Right lobe of liver (tissue), 6 donors: ENCODE results near the gene UBL3. TPM values are rescaled to one million over a fixed set of nuclear protein-coding genes. Genes with fewer than 3 reads are reported as not detected.
A peak's percentile ranks its signal among the peaks of the same experiment; 100 is the strongest.

ENCODE experiments used
- ATAC-seq, 4 donors: fragments of 200-7000 bp; cut with Tn5 transposase; one replicate each; pipeline ENCODE4 v1.9.1; 2020; ENCODE audit warnings: mild to moderate bottlenecking in 4 of 4, moderate library complexity in 4 of 4
- DNase-seq, 3 donors: peaks; one replicate each; pipeline ENCODE4 v3.0.0-alpha.2; 2020
- H3K27ac ChIP-seq, 3 donors: fragments of 200-600 bp; one replicate each; pipeline ENCODE4 v1.8.0; 2022
- H3K27me3 ChIP-seq, 2 donors: fragments of 200-600 bp; one replicate each; pipeline ENCODE4 v1.8.0; 2022
- H3K36me3 ChIP-seq, 4 donors: fragments of 200-600 bp; sonication (generic) in 1 of 4; one replicate each; pipeline versions ENCODE4 v1.5.1 to v1.8.0; 2017 to 2022; ENCODE audit warnings: control low read depth in 1 of 4
- H3K4me1 ChIP-seq, 4 donors: fragments of 200-600 bp; sonication (generic) in 1 of 4; one replicate each; pipeline versions ENCODE4 v1.5.1 to v1.8.0; 2017 to 2022; ENCODE audit warnings: control low read depth in 1 of 4
- H3K4me3 ChIP-seq, 3 donors: fragments of 200-600 bp; one replicate each; pipeline ENCODE4 v1.8.0; 2022
- H3K9me3 ChIP-seq, 4 donors: fragments of 200-600 bp; sonication (generic) in 1 of 4; one replicate each; pipeline versions ENCODE4 v1.5.1 to v1.8.0; 2017 to 2022; ENCODE audit warnings: control low read depth in 1 of 4
- POLR2A ChIP-seq: fragments of 450-650 bp; IDR thresholded peaks from one replicate; pipeline ENCODE4 v1.6.1; 2017; ENCODE audit warnings: antibody characterized with exemption, mild to moderate bottlenecking
- whole genome bisulfite sequencing: methylation state at CpG from one replicate; pipeline ENCODE4 v1.1.6; 2018; ENCODE audit warnings: low coverage, low lambda C conversion rate; ENCODE audit not compliant: insufficient coverage; ENCODE audit errors: missing lambda C conversion rate; 5-methylcytosine and 5-hydroxymethylcytosine counted together
- intact Hi-C, 2 donors: fragments of 100-400 bp; cut with DNase I; formaldehyde crosslinking; loops; one replicate each; pipeline versions ENCODE4 v1.11.2 to v1.14.1; 2022
- total RNA-seq, 6 experiments: library from RNA; depleted of rRNA in 2 of 6; stranded (reverse); fragments of >200 nt in 2 of 6; fragmentation: NEBNext Ultra II Directional in 3 of 6; extraction: Animal tissue kit (Norgen Biotek cat#: 25700) in 3 of 6; gene quantifications; one replicate each; pipeline versions ENCODE4 v1.1.0 to v1.2.4, GENCODE V29; 2016 to 2023
- TF ChIP-seq, protein P1 (sequence below), 4 donors: fragments of 200-600 bp in 3 of 4; fragments of 450-650 bp in 1 of 4; IDR thresholded peaks; one replicate each; pipeline versions ENCODE4 v1.5.1 to v1.8.0; 2016 to 2022; ENCODE audit warnings: antibody characterized with exemption in 4 of 4, mild to moderate bottlenecking in 2 of 4
- donor health status: DM: no; HTN: yes; CAD: no.
- donor health status: DM: no; HTN: no; CAD: no.
- donor health status: DM: no; HTN: no; CAD: no.
- donor health status: DM: no; HTN: yes; CAD: no.
- donor health status: DM: no; HTN: yes; CAD: no.

UBL3 gene
- total RNA-seq, 6 experiments from 2014 or later: 15.7 to 28.6 (median 23.5) TPM

DNA sequence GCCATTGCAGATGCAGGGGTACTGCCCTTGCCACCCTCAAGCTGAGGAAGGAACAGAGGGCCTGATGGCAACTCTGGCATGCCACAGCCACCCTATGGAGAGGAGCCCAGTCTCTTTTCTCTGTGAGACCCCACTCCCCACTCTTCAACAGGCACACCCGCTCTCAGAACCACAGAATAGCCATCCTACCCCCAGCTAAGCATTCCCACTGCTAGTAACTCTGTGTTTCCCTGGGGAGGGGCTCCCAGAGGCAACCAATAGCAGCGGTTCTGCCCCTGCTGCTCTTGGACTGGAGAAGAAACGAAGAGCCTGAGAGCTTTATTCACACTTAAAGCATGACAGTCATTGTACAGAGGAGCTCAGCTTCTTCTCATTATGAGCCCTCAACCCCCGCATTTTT lies 49.3 kb downstream of the UBL3 start:
- ATAC-seq: peak in 1 of 4 donors; percentile 19
- TF ChIP-seq, protein P1, sequence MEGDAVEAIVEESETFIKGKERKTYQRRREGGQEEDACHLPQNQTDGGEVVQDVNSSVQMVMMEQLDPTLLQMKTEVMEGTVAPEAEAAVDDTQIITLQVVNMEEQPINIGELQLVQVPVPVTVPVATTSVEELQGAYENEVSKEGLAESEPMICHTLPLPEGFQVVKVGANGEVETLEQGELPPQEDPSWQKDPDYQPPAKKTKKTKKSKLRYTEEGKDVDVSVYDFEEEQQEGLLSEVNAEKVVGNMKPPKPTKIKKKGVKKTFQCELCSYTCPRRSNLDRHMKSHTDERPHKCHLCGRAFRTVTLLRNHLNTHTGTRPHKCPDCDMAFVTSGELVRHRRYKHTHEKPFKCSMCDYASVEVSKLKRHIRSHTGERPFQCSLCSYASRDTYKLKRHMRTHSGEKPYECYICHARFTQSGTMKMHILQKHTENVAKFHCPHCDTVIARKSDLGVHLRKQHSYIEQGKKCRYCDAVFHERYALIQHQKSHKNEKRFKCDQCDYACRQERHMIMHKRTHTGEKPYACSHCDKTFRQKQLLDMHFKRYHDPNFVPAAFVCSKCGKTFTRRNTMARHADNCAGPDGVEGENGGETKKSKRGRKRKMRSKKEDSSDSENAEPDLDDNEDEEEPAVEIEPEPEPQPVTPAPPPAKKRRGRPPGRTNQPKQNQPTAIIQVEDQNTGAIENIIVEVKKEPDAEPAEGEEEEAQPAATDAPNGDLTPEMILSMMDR (IDR thresholded peaks at IDR 0.05): no peak
- TF ChIP-seq POLR2A: no peak
- WGBS: 85% methylated on average over 3 of the region's 4 CpGs
- Histone ChIP-seq H3K4me1 (peaks cover 0 to 4% (median 0%) of the 10 kb centered on the region in 4 donors), H3K9me3 (no peaks in the 10 kb centered on the region), H3K36me3 (no peaks in the 10 kb centered on the region), H3K27me3 (no peaks in the 10 kb centered on the region), H3K27ac (no peak overlapping the region), H3K4me3 (no peak overlapping the region)
- intact Hi-C loops: no loop called here
- no peak for DNase-seq

DNA sequence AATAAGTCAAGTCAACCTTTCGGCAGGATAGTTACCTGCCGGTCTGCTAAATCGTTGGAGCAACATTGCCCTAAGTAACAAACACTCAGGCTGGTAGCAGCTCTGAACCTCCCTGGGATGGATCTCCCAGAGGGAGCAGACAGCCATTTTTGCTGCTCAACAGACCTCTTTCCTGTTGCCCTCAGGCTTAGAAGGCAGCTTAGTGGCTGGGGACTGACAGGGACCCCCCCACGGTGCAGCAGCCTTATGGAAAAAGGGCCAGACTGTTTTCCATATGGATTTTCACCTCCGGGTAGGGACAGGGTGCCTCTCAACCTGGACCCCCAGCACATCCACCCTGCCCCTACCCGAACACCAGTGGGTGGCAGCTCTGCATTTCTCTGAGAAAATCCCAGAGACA lies 49.7 kb downstream of the UBL3 start:
- H3K4me3 ChIP-seq: no peak overlapping the region
- peaks cover 0 to 4% (median 0%) of the 10 kb centered on the region in 4 donors for H3K4me1 ChIP-seq
- H3K9me3 ChIP-seq: no peaks in the 10 kb centered on the region
- intact Hi-C loops: no loop called here
- WGBS: 100% methylated on average over 3 of the region's 6 CpGs
- TF ChIP-seq, protein P1 (IDR thresholded peaks at IDR 0.05): no peak
- no peak for TF ChIP-seq POLR2A
- no peaks in the 10 kb centered on the region for H3K36me3 ChIP-seq
- H3K27me3 ChIP-seq: no peaks in the 10 kb centered on the region
- DNase-seq (no peak), ATAC-seq (no peak)
- H3K27ac ChIP-seq: no peak overlapping the region

DNA sequence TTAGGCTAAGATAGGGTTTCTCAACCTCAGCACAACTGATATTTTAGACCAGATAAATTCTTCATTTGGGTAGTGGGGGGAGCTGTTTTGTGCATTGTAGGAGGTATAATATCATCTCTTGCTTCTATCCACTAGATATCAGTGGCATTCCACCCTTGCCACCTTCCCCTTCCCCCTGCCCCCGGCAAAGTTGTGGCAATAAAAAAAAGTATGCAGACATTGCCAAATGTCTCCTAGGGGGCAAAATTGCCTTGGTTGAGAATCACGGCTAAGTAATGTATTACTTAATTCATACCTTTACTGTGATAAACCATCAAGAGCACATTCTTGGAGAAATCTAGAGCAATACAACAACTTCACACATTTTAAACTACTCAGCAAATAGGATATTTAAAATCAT lies 51.4 kb downstream of the UBL3 start:
- H3K4me3 ChIP-seq: no peak overlapping the region
- intact Hi-C loops: no loop called here
- no peaks in the 10 kb centered on the region for H3K27me3 ChIP-seq
- 45% methylated on average over 2 of the region's 2 CpGs for WGBS
- no peak for TF ChIP-seq POLR2A
- TF ChIP-seq, protein P1 (IDR thresholded peaks at IDR 0.05): no peak
- H3K27ac ChIP-seq: no peak overlapping the region
- no peak for DNase-seq
- no peaks in the 10 kb centered on the region for H3K9me3 ChIP-seq
- H3K36me3 ChIP-seq: no peaks in the 10 kb centered on the region
- peaks cover 0 to 4% (median 0%) of the 10 kb centered on the region in 4 donors for H3K4me1 ChIP-seq
- no peak for ATAC-seq

DNA sequence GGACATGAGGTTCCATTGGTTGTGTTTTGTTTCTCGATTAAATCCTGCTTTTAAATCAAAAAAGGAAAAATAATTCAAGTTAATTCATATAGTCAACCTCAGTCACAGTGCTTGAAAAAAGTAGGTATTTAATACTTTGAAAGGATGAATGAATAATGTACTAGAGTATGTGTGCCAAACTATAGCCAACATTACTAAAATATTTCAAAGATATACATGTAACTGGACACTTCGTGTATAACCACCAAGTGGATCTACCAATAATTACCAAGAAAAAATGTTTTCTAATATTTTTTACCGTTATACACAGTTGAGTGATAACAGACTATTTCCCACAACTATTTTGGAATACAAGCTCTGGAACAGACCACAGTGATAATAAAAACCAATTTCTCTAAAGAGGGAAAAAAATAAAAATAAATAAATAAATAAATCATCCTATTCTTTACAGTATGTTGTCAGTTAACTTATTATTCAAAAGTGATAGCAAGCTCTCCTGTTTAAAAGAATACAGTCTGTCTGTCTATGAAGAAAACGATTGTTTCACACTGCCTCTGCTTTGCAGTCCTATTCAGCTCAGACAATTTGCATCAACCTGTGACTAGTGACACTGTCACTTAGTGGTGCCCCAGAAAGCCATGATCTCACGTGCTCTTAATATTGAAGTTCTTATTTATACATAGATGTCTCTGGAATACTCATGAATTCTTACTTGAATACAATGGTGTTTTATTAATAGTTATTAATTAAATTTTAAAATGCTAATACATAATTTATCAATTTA lies 58.2 kb downstream of the UBL3 start:
- peaks cover 0 to 13% (median 4%) of the 10 kb centered on the region in 4 donors for H3K4me1 ChIP-seq
- 86% methylated on average over 5 of the region's 5 CpGs for WGBS
- H3K9me3 ChIP-seq: no peaks in the 10 kb centered on the region
- TF ChIP-seq, protein P1 (IDR thresholded peaks at IDR 0.05): no peak
- no peak for TF ChIP-seq POLR2A
- H3K27me3 ChIP-seq: no peaks in the 10 kb centered on the region
- H3K36me3 ChIP-seq: no peaks in the 10 kb centered on the region
- H3K27ac ChIP-seq: no peak overlapping the region
- ATAC-seq (no peak), DNase-seq (no peak)
- no peak overlapping the region for H3K4me3 ChIP-seq
- intact Hi-C loops: no loop called here
